ENCODE results near the gene USF3. TPM values are rescaled to one million over a fixed set of nuclear protein-coding genes. Genes with fewer than 3 reads are reported as not detected.
A peak's percentile ranks its signal among the peaks of the same experiment; 100 is the strongest.

The USF3 gene
- total and polyA plus RNA-seq, 9 of the 15 experiments (the other 6 are each of a cell fraction or from before 2014, with no cell fraction given): 1.4 to 6.9 (median 3.1) TPM

DNA sequence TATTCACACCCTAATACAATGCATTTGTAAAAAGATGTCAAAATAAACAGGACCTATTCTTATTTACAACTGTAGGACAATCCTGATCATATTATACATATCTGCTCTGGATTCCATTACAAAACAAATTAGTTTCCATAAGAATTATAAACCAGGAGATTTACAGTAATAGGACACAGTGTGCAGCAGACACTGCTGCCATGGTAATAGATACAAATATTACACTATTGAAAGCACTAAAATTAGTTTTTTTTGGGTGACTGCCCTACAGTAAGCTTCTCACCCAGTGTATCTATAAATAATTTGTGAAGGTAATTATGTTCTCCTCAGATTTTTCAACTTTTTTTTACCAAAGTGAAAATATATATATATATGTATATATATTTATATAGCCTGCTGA is 47.9 kb downstream of the USF3 start (continued):
- TF ChIP-seq, protein P1, sequence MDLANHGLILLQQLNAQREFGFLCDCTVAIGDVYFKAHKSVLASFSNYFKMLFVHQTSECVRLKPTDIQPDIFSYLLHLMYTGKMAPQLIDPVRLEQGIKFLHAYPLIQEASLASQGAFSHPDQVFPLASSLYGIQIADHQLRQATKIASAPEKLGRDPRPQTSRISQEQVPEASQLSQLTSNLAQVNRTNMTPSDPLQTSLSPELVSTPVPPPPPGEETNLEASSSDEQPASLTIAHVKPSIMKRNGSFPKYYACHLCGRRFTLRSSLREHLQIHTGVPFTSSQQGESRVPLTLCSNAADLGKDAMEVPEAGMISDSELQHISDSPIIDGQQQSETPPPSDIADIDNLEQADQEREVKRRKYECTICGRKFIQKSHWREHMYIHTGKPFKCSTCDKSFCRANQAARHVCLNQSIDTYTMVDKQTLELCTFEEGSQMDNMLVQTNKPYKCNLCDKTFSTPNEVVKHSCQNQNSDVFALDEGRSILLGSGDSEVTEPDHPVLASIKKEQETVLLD (IDR thresholded peaks at IDR 0.05): no peak
- TF ChIP-seq MTA1 (IDR thresholded peaks at IDR 0.05; ENCODE audit: borderline replicate concordance) (no peak), CREBBP (IDR thresholded peaks at IDR 0.05; ENCODE audit: low read depth, low read length) (no peak), NEUROD1 (IDR thresholded peaks at IDR 0.05; ENCODE audit: borderline replicate concordance, low read depth, low read length, partially characterized antibody) (no peak)

DNA sequence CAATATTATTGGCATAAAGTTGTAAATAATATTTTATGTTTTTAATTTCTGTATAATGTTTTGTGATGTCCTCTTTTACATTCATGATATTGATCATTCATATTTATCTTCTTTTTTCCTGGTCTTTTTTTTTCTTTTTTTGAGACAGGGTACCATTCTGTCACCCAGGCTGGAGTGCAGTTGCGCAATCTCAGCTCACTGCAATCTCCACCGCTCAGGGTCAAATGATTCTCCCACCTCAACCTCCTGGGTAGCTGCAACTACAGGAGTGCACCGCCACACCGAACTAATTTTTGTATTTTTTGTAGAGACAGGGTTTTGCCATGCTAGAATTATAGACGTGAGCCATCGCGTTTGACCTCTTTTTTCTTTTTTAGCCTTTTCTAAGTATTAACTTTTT is 52.9 kb downstream of the USF3 start:
- 0% methylated on average over 1 of the region's 7 CpGs for WGBS (ENCODE audit: insufficient coverage, low coverage, missing lambda C conversion rate)
- no peak for ATAC-seq
- in situ Hi-C loops (cut with MboI): no loop called here

More for the DNA sequence above, 52.9 kb downstream of the USF3 start:
- FAIRE-seq (no peak), DNase-seq (ENCODE audit: extremely low read depth in 1 of 4, low spot score in 3 of 4) (no peak)
- no peak overlapping the region for H2AFZ ChIP-seq (ENCODE audit: low read depth, low read length)
- H3K27ac ChIP-seq (ENCODE audit: extremely low read depth, low read depth, low read length): no peak overlapping the region
- no peak overlapping the region for H3K4me3 ChIP-seq
- ChIA-PET POLR2A (no interaction called here), CTCF (ENCODE audit: low intra/inter-chr PET ratio) (no interaction called here)
- H3K9me1 ChIP-seq (ENCODE audit: control insufficient read depth, insufficient read depth, low read length): no peaks in the 10 kb centered on the region
- no peaks in the 10 kb centered on the region for H3K4me1 ChIP-seq (replicated peaks in 1 of 2; ENCODE audit: control insufficient read depth in 2 of 2, insufficient read depth in 2 of 2, low read length in 2 of 2)
- no TSS peak for BruUV-seq (replicated peaks)
- no peaks in the 10 kb centered on the region; the same call in none of the 2 replicates for H3K9me3 ChIP-seq (replicated peaks; ENCODE audit: control insufficient read depth, insufficient read depth, low read depth, low read length)
- H4K20me1 ChIP-seq (replicated peaks; ENCODE audit: control insufficient read depth, insufficient read depth, low read length): no peaks in the 10 kb centered on the region
- no peak overlapping the region for H3K9ac ChIP-seq (ENCODE audit: insufficient read depth in 1 of 2, low read depth in 2 of 2, low read length in 2 of 2)
- H3K79me2 ChIP-seq (ENCODE audit: control insufficient read depth, insufficient read depth, low read length): no peaks in the 10 kb centered on the region
- no peaks in the 10 kb centered on the region for H3K27me3 ChIP-seq (ENCODE audit: control insufficient read depth in 2 of 2, insufficient read depth in 2 of 2, low read length in 2 of 2)
- intact Hi-C loops (cut with micrococcal nuclease): no loop called here
- TF ChIP-seq ZNF408 (CRISPR knock-in tag; IDR thresholded peaks at IDR 0.05; ENCODE audit: low read depth) (no peak), CEBPG (CRISPR knock-in tag; IDR thresholded peaks at IDR 0.05) (no peak), CEBPG (tag; conservative IDR thresholded peaks at IDR 0.05 in 1 of 2, IDR thresholded peaks at IDR 0.05 in 1 of 2) (peak in 1 of 2 experiments; percentile 74; a peak in 2 of 4 replicates), ZNF830 (CRISPR knock-in tag; IDR thresholded peaks at IDR 0.05) (no peak), ARHGAP35 (IDR thresholded peaks at IDR 0.05; ENCODE audit: partially characterized antibody) (no peak), CEBPB (tag; IDR thresholded peaks at IDR 0.05) (peak; percentile 79)
- H3K4me2 ChIP-seq (ENCODE audit: insufficient read depth, low read length): no peak overlapping the region
- no peaks in the 10 kb centered on the region for H3K36me3 ChIP-seq (ENCODE audit: control insufficient read depth, insufficient read depth, low read length)
